Measurements from ENCODE around the gene DOCK7.

Gene DOCK7

GRCh38 chr1:62437273-62437940, 250.8 kb downstream of the DOCK7 start:
- no peaks in the 10 kb centered on the region for H3K9me3 Mint-ChIP-seq
- TF ChIP-seq, protein P1, sequence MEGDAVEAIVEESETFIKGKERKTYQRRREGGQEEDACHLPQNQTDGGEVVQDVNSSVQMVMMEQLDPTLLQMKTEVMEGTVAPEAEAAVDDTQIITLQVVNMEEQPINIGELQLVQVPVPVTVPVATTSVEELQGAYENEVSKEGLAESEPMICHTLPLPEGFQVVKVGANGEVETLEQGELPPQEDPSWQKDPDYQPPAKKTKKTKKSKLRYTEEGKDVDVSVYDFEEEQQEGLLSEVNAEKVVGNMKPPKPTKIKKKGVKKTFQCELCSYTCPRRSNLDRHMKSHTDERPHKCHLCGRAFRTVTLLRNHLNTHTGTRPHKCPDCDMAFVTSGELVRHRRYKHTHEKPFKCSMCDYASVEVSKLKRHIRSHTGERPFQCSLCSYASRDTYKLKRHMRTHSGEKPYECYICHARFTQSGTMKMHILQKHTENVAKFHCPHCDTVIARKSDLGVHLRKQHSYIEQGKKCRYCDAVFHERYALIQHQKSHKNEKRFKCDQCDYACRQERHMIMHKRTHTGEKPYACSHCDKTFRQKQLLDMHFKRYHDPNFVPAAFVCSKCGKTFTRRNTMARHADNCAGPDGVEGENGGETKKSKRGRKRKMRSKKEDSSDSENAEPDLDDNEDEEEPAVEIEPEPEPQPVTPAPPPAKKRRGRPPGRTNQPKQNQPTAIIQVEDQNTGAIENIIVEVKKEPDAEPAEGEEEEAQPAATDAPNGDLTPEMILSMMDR (IDR thresholded peaks at IDR 0.05; ENCODE audit: unreplicated experiment in 3 of 3) = no peak
- peak overlapping the region; percentile 90 to 93 (median 92) for H3K4me3 Mint-ChIP-seq
- peaks cover 22% of the 10 kb centered on the region for H3K36me3 Mint-ChIP-seq (ENCODE audit: low read depth)
- no peaks in the 10 kb centered on the region for H3K27me3 Mint-ChIP-seq (ENCODE audit: low read depth)
- peak overlapping the region; percentile 98 to 100 (median 99) for H3K27ac Mint-ChIP-seq
- H3K4me1 Mint-ChIP-seq = peaks cover 33% of the 10 kb centered on the region

GRCh38 chr1:62436466-62437272, 251.5 kb downstream of the DOCK7 start, which contains the start of gene USP1:
TSS of gene USP1 (plus strand) at chr1:62437049. CDS start at chr1:62439868, 2,819 bp downstream.
- Mint-ChIP-seq H3K27me3 (ENCODE audit: low read depth) (no peaks in the 10 kb centered on the region), H3K4me3 (peak within 1 kb of the TSS; percentile 90 to 93 (median 92)), H3K36me3 (ENCODE audit: low read depth) (peaks cover 14% of the 10 kb centered on the region), H3K27ac (peak within 1 kb of the TSS; percentile 98 to 100 (median 99)), H3K9me3 (no peaks in the 10 kb centered on the region), H3K4me1 (peaks cover 33% of the 10 kb centered on the region)
- TF ChIP-seq, protein P1 (IDR thresholded peaks at IDR 0.05; ENCODE audit: unreplicated experiment in 3 of 3) = no peak

DNA sequence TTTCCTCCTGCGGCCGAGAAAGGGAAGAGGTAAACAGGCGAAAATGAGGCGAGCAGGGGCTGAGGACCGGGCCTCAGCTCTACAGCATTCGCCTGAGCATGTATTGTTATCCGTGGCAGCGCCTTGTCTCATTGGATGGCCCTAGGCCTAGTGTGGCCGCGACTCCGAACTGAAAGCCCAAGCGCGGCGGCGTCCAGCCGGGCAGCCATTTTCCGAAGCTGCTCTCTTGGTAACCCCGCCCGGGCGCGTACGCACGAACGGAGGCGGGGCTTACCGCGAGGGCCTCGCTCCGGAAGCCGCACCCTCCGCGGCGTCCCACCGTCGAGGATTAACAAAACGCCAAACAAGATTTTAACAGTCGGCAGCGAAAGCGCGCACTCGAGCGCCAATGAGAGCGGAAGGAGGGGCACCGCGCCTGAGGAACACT, 252.1 kb downstream of the DOCK7 start:
- TF ChIP-seq, protein P1 (IDR thresholded peaks at IDR 0.05; ENCODE audit: unreplicated experiment in 3 of 3) = no peak
- Mint-ChIP-seq H3K4me3 (peak overlapping the region; percentile 90 to 93 (median 92)), H3K27ac (peak overlapping the region; percentile 98 to 100 (median 99)), H3K9me3 (no peaks in the 10 kb centered on the region), H3K4me1 (peaks cover 33% of the 10 kb centered on the region), H3K36me3 (ENCODE audit: low read depth) (peaks cover 11% of the 10 kb centered on the region), H3K27me3 (ENCODE audit: low read depth) (no peaks in the 10 kb centered on the region)

DNA sequence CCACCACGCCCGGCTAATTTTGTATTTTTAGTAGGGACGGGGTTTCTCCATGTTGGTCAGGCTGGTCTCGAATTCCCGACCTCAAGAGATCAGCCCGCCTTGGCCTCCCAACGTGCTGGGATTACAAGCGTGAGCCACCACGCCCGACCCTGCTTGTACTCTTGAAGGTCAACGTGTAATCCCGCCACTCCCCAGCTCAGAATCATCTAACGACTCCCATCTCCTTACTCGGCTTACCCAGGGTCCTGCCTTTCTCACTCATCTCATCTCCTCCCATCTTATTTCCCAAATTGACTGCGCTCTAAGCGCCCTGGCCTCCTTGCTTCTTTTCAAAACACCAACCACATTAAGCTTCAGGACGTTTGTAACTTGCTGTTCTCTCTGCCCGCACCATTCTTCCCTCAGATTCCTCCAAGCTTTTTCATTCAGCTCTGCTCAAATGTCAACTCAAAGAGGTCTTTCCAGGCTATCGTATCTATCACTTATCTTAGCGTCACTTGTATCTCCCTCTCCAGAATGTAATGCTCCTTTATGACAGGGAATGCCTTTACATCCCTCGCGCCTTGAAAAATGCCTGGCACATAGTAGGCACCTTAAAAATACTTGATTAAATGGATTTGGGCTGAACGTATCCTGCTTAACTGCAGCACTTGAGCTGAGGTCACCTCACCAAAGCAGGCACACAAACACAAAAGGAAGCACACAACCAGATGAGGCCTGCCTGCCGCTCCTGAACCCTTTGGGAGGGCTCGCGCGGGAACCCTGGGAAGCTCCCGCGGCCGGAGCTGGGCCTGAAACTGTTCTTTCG, 252.8 kb downstream of the DOCK7 start:
- no peaks in the 10 kb centered on the region for H3K27me3 Mint-ChIP-seq (ENCODE audit: low read depth)
- H3K36me3 Mint-ChIP-seq (ENCODE audit: low read depth) = peaks cover 5% of the 10 kb centered on the region
- H3K4me3 Mint-ChIP-seq = peak overlapping the region; percentile 90 to 93 (median 92)
- TF ChIP-seq, protein P1 (IDR thresholded peaks at IDR 0.05; ENCODE audit: unreplicated experiment in 3 of 3) = no peak
- H3K4me1 Mint-ChIP-seq = peaks cover 29% of the 10 kb centered on the region
- H3K9me3 Mint-ChIP-seq = no peaks in the 10 kb centered on the region
- H3K27ac Mint-ChIP-seq = peak overlapping the region; percentile 98 to 100 (median 99)

DNA sequence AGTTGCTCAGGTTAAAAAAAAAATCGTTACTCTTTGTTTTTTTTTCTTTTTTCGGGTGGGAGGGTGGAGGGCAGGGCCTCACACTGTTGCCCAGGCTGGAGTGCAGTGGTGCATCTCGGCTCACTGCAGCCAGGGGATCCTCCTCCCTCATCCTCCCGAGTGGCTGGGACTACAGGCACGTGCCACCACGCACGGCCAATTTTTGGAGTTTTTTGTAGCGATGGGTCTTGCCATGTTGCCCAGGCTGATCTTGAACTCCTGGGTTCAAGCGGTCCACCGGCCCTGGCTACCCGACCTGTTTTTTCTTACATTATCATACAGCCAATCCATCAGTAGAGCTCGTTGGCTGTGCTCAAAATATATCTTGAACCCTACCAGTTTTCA, 253.6 kb downstream of the DOCK7 start:
- peak overlapping the region; percentile 90 to 100 (median 94) for H3K27ac Mint-ChIP-seq
- TF ChIP-seq, protein P1 (IDR thresholded peaks at IDR 0.05; ENCODE audit: unreplicated experiment in 3 of 3) = no peak
- H3K27me3 Mint-ChIP-seq (ENCODE audit: low read depth) = no peaks in the 10 kb centered on the region
- H3K4me3 Mint-ChIP-seq = peak overlapping the region; percentile 44 to 85 (median 80)
- H3K36me3 Mint-ChIP-seq (ENCODE audit: low read depth) = no peaks in the 10 kb centered on the region
- peaks cover 22% of the 10 kb centered on the region for H3K4me1 Mint-ChIP-seq
- H3K9me3 Mint-ChIP-seq = no peaks in the 10 kb centered on the region

Measured in nephron (organoid).